Rectal smooth muscle tissue (tissue), 1 donor: ENCODE results near the gene FXYD6.

Experiments
- H3K27ac ChIP-seq: one replicate; pipeline ENCODE4 v1.7.0; 2013; ENCODE audit warnings: low read depth, low read length, inconsistent platforms
- H3K27me3 ChIP-seq: one replicate; pipeline ENCODE4 v1.7.0; 2013; ENCODE audit warnings: low read length; ENCODE audit not compliant: control insufficient read depth, insufficient read depth
- H3K36me3 ChIP-seq: one replicate; pipeline ENCODE4 v1.7.0; 2013; ENCODE audit warnings: low read length; ENCODE audit not compliant: control insufficient read depth, insufficient read depth
- H3K4me1 ChIP-seq: one replicate; pipeline ENCODE4 v1.7.0; 2013; ENCODE audit warnings: low read length; ENCODE audit not compliant: control insufficient read depth, insufficient read depth
- H3K4me3 ChIP-seq: one replicate; pipeline ENCODE4 v1.7.0; 2013; ENCODE audit warnings: low read length
- H3K9ac ChIP-seq: one replicate; pipeline ENCODE4 v1.7.0; 2013; ENCODE audit warnings: low read length

Gene FXYD6

GRCh38 chr11:117917591-117918151 lies 41.2 kb upstream of the FXYD6 start:
- Histone ChIP-seq H3K9ac (no peak overlapping the region), H3K27me3 (no peaks in the 10 kb centered on the region), H3K4me1 (no peaks in the 10 kb centered on the region), H3K36me3 (no peaks in the 10 kb centered on the region), H3K27ac (no peak overlapping the region), H3K4me3 (no peak overlapping the region)

- Histone ChIP-seq H3K36me3 (no peaks in the 10 kb centered on the region), H3K4me1 (no peaks in the 10 kb centered on the region), H3K27me3 (no peaks in the 10 kb centered on the region), H3K9ac (no peak overlapping the region), H3K27ac (no peak overlapping the region), H3K4me3 (no peak overlapping the region)
These were observed 40.5 kb upstream of the FXYD6 start for GRCh38 chr11:117916956-117917355.

DNA sequence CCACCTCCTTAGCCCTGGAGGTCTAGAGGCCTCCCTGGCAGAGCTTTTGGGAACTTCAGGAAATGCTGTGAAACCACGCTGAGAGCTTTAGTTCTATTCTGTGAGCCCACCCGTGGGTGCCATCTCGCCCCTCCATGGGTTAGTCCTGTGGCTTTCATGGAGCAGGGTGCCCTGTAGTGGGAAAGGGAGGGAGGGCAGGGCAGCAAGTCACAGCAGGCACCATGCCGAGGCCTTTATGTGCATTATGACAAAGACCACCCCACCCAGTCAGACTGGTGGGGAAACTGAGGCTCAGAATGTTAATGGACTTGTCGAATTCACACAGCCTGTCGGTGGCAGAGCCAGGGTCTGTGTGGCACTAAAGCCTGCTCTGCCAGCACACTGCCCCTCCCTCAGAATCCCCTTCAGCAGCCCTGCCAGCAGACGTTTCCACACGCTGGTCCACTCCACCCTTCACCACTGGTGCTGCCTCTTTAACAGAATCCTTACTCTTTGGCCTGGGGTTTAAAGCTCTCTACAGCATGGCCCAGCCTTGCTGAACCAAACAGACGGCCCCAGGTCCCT lies 39.3 kb upstream of the FXYD6 start:
- H3K4me3 ChIP-seq, result no peak overlapping the region
- no peaks in the 10 kb centered on the region for H3K27me3 ChIP-seq
- no peaks in the 10 kb centered on the region for H3K4me1 ChIP-seq
- no peak overlapping the region for H3K27ac ChIP-seq
- H3K36me3 ChIP-seq, result no peaks in the 10 kb centered on the region
- no peak overlapping the region for H3K9ac ChIP-seq

DNA sequence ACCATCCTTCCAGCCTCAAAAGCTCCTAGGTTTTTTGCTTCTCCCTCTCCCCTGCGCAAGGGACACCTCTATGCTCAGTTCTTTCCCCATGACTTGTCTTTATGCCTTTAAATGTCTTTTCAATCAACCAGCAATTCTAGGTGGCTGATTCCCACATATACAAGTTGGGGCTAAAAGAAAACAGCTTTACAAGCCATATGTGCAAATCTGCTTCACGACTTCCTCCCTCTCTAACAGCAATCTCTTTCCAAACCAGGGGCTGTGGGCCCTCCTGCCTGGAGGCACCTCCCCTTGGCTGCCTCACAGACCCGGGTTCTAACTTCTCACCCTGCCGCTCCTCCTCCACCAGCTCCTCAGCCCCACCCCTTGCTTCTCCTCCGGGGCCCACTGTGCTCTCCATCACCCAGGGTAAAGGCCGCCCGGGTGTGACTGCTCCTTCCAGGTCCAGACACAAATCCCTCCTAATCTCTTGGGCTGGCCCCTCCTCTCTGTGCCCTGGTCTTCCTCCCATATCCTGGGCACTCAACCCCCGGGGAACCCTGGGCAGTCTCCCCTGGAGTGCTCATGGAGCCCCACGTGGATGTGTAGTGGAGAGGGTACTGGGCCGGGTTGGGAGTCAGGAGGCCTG lies 38.6 kb upstream of the FXYD6 start:
- no peaks in the 10 kb centered on the region for H3K36me3 ChIP-seq

DNA sequence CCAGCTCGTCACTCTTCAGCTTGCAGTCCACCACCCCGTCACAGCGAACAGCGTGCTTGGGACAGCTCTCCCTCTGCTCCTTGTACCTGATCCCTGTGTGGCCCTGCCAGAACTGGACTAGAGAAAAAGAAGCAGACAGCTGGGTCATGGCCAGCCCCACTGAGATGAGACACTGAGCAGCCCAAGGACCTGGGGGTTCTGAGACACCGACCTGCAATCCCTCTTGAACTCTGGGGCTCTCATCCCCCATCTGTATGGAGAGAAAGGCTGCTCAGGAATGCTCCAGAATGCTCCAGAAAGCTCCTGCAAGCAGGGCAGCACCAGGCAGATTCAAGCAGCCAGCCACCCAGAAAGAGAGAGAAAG lies 37.9 kb upstream of the FXYD6 start:
- no peaks in the 10 kb centered on the region for H3K27me3 ChIP-seq
- H3K4me1 ChIP-seq, result no peaks in the 10 kb centered on the region
- no peak overlapping the region for H3K9ac ChIP-seq
- no peak overlapping the region for H3K4me3 ChIP-seq
- H3K36me3 ChIP-seq, result no peaks in the 10 kb centered on the region
- H3K27ac ChIP-seq, result no peak overlapping the region

More for the DNA sequence above, 38.6 kb upstream of the FXYD6 start:
- Histone ChIP-seq H3K4me3 (no peak overlapping the region), H3K4me1 (no peaks in the 10 kb centered on the region), H3K27ac (no peak overlapping the region), H3K9ac (no peak overlapping the region), H3K27me3 (no peaks in the 10 kb centered on the region)

DNA sequence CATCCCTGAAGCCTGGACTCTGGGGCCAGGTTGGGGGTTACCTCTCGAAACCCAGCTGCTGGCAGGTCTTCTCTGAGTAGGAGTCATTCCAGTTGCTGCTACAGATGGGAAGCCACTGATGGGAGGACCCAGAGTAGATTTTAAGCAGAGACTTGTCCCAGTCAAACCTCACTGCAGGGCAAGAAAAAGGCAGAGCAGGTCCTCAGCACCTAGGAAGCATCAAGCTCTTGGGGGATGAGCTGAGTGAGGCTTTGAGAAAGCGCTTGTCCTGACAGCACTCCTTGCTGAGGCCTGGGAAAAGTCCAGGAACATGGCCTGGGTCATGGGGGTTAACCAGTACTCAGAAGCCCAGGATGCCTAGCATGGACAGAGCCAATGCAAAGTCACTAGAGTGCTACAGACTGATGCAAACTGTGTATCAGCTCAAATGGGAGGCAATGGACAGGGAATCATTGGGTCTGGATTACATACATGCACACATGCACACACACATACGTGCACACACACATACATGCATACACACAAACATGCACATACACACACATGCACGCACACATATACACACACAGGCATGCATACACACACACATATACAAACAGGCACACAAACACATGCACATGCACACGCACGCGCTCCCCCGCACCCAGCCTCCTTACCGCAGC lies 37.4 kb upstream of the FXYD6 start:
- no peaks in the 10 kb centered on the region for H3K27me3 ChIP-seq
- H3K4me1 ChIP-seq, result no peaks in the 10 kb centered on the region
- no peak overlapping the region for H3K4me3 ChIP-seq
- no peaks in the 10 kb centered on the region for H3K36me3 ChIP-seq
- H3K27ac ChIP-seq, result no peak overlapping the region
- H3K9ac ChIP-seq, result no peak overlapping the region

DNA sequence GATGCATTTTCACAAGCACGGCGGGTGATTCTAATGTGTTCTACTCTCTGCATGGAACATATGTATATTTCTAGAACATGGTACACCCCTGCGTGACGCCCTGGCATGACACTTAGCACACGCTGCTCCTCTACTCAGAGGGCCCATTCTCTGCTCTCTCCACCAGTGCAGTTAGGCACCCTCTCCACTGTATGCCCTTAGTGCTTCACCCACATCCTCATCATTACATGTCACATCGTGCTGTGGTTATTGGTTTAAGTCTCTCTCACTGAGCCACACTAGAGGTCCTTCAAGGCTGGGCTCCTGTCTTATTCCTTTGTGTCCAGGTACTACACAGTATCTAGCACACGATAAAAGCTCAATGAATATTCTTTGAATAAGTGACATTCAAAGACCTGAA lies 36.0 kb upstream of the FXYD6 start:
- peaks cover 2% of the 10 kb centered on the region for H3K4me1 ChIP-seq
- H3K9ac ChIP-seq, result no peak overlapping the region
- H3K36me3 ChIP-seq, result no peaks in the 10 kb centered on the region
- H3K4me3 ChIP-seq, result no peak overlapping the region
- H3K27me3 ChIP-seq, result no peaks in the 10 kb centered on the region
- H3K27ac ChIP-seq, result no peak overlapping the region

DNA sequence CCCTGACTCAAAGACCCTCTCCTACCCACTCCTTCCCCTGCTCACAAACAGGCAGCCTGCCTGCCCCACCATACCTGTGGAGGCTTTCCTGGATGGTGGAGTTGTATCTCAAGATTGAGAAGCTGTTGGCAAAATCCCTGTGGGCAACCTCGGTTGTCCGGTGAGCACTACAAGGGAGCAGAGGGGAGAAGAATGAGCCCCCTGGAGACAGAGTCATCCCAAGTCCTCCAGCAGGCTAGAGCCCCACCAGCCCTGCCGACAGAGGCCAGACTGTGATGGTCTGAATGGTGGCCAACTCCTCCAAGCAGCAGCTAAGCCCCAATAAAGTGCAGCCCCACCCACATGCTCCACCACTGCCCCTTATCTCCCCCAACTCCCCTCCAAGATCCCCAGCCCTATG lies 35.2 kb upstream of the FXYD6 start:
- Histone ChIP-seq H3K27ac (no peak overlapping the region), H3K36me3 (no peaks in the 10 kb centered on the region), H3K4me3 (no peak overlapping the region), H3K4me1 (peaks cover 3% of the 10 kb centered on the region), H3K9ac (no peak overlapping the region), H3K27me3 (no peaks in the 10 kb centered on the region)

GRCh38 chr11:117910941-117911655 lies 34.6 kb upstream of the FXYD6 start:
- Histone ChIP-seq H3K9ac (no peak overlapping the region), H3K27me3 (no peaks in the 10 kb centered on the region), H3K36me3 (no peaks in the 10 kb centered on the region), H3K4me1 (peaks cover 3% of the 10 kb centered on the region), H3K27ac (no peak overlapping the region), H3K4me3 (no peak overlapping the region)

DNA sequence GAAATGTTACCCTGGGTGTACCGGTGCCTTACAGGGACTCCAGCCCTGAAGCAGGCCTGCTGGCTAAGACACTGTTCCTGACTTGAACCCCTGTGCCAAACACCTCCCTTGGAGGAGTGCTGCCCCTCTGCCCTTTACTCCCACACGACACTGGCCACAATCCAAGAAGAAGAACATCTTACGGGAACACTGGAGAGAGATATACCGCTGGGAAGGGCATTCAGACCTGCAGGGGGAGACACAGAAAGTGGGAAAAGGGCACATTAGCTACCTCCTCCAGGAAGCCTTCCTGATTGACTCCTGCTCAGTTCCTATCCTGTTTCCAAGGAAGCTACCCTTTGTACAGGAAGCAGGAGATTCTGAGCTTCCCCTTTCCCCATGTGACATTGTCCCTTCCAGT lies 34.1 kb upstream of the FXYD6 start:
- Histone ChIP-seq H3K36me3 (no peaks in the 10 kb centered on the region), H3K4me3 (no peak overlapping the region), H3K27ac (no peak overlapping the region), H3K4me1 (peaks cover 3% of the 10 kb centered on the region), H3K27me3 (no peaks in the 10 kb centered on the region), H3K9ac (no peak overlapping the region)

- Histone ChIP-seq H3K36me3 (no peaks in the 10 kb centered on the region), H3K4me3 (no peak overlapping the region), H3K4me1 (peaks cover 3% of the 10 kb centered on the region)
These were observed 33.3 kb upstream of the FXYD6 start for GRCh38 chr11:117909611-117910382.

More at GRCh38 chr11:117909611-117910382, 33.3 kb upstream of the FXYD6 start:
- no peak overlapping the region for H3K27ac ChIP-seq
- H3K9ac ChIP-seq, result no peak overlapping the region
- no peaks in the 10 kb centered on the region for H3K27me3 ChIP-seq
